GM21786 (cell line): ENCODE measurements around the gene URB1.
"Not testable (repeated sequence)": the region's sequence is repeated elsewhere in the genome, so short reads cannot be mapped to it uniquely, and the experiment has no call there.

Experiments used
- ATAC-seq: cut with Tn5 transposase; IDR thresholded peaks from one replicate; pipeline ENCODE4 v1.9.1; 2021; ENCODE audit not compliant: unreplicated experiment

URB1 gene

DNA sequence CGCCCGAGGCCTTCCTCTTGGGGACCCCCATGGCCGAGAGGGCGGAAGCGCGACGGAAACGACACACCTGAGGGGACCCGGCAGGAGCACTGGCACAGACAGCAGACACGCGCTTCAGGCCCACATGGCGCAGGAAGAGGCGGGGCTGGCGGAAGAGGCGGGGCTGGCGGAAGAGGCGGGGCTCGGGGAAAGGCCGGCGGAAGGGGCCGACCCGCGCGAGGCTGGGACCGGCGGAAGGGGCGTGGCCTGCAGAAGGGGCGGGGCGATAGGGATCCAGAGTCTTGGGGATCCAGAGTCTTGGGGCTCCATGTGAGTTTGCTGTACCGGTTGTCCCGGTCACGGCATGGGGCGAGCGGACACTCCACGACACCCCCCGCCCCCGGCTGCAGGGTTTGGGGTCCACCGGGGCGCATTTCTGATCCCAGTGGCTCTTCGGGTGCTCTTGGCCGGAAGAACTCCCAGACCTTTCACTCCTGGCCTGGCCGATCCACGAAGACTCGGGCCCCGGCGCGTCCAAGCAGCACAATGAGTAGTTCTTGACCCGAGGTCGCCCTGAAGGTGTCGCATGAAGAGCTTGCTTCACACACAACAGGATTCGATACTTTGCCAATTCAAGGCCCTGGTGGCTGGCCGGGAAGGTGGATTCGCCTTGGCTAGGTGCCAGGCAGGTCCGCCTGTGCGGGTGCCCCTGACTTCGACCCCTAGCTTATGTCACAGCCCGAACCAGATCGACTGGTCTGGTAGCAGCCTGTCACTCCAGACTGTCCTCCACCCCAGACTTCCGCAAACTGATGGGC lies at the start of gene URB1:
URB1 (minus strand) TSS at position 133 of the 797 bp plus-strand sequence; CDS start at position 31, 102 bp downstream.
- peak; percentile 96 for ATAC-seq

GRCh38 chr21:32437729-32438128 lies 44.9 kb upstream of the URB1 start:
- ATAC-seq = no peak

- not testable (repeated sequence) for ATAC-seq
These were observed 40.3 kb upstream of the URB1 start for GRCh38 chr21:32432982-32433660.

GRCh38 chr21:32427958-32428623 lies 35.3 kb upstream of the URB1 start:
- ATAC-seq = no peak

GRCh38 chr21:32426592-32427051 lies 33.8 kb upstream of the URB1 start:
- no peak for ATAC-seq

DNA sequence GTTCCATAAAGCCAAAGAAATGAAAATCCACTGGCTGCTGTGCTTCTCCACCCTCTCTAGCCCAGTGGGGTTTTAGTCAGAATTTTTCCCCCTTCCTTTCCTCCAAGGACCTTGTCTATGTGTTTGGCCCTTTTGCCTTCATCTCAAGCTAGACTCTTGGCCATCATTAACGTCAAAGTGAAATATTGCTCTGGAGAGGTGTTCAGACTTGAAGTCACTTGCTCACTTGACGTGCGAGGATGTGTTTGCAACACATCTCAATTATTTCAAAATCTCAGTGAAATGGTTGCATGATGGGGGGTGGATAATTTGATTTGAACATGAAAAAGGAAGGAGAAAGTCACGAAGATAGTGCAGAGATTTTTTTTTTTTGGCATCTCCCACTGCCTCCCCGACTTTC lies 33.3 kb upstream of the URB1 start:
- no peak for ATAC-seq

- ATAC-seq = no peak
These were observed 32.8 kb upstream of the URB1 start for GRCh38 chr21:32425628-32426027.

GRCh38 chr21:32424674-32425073 lies 31.9 kb upstream of the URB1 start:
- no peak for ATAC-seq

DNA sequence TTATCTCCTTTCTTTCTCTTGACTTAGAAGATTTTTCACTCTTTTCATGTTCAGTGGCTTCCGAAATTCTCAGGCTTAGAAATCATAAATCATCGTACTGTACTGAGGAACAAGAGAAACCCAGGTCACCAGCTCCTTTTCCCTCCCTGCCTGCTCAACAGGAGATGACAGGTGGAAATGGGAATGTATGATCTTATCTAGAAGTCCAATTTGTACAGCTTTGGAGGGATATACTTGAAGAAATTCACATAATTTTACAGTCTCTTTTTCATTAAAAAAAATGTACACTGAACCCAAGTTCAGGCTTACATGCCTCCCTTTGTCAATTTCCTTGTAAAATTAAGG lies 31.4 kb upstream of the URB1 start:
- ATAC-seq = no peak

GRCh38 chr21:32423320-32424190 lies 30.7 kb upstream of the URB1 start:
- no peak for ATAC-seq

GRCh38 chr21:32422064-32422463 lies 29.3 kb upstream of the URB1 start:
- no peak for ATAC-seq

- no peak for ATAC-seq
These were observed 25.3 kb upstream of the URB1 start for GRCh38 chr21:32418146-32418545.

GRCh38 chr21:32415451-32416398 lies 22.9 kb upstream of the URB1 start:
- no peak for ATAC-seq

GRCh38 chr21:32414579-32415358 lies 22.0 kb upstream of the URB1 start:
- no peak for ATAC-seq

- no peak for ATAC-seq
These were observed 21.1 kb upstream of the URB1 start for GRCh38 chr21:32413697-32414578.

- ATAC-seq = no peak
These were observed 20.2 kb upstream of the URB1 start for GRCh38 chr21:32413015-32413504.

GRCh38 chr21:32412162-32413014 lies 19.6 kb upstream of the URB1 start, which contains the start of gene EVA1C:
TSS of gene EVA1C (plus strand) at chr21:32412706. CDS start at chr21:32412854, 148 bp downstream.
- ATAC-seq = no peak
